Left ventricle myocardium inferior (tissue), 1 donor: ENCODE data around the gene STARD9. TPM values are rescaled to one million over a fixed set of nuclear protein-coding genes. Genes with fewer than 3 reads are reported as not detected.
"Not testable (repeated sequence)": the region's sequence is repeated elsewhere in the genome, so short reads cannot be mapped to it uniquely, and the experiment has no call there.

Experiments
- DNase-seq: peaks from one replicate; pipeline ENCODE4 v3.0.0-alpha.2; 2020
- H3K27ac ChIP-seq: fragments of 200-600 bp; replicated peaks from 2 replicates; pipeline ENCODE4 v1.8.0; 2021
- H3K27me3 ChIP-seq: fragments of 200-600 bp; 2 replicates; pipeline ENCODE4 v1.8.0; 2021; ENCODE audit warnings: low read depth
- H3K36me3 ChIP-seq: fragments of 200-600 bp; 2 replicates; pipeline ENCODE4 v1.8.0; 2021
- H3K4me1 ChIP-seq: fragments of 200-600 bp; 2 replicates; pipeline ENCODE4 v1.8.0; 2021
- H3K4me3 ChIP-seq: fragments of 200-600 bp; 2 replicates; pipeline ENCODE4 v1.8.0; 2021; ENCODE audit warnings: mild to moderate bottlenecking, moderate library complexity
- H3K9me3 ChIP-seq: fragments of 200-600 bp; replicated peaks from 2 replicates; pipeline ENCODE4 v1.8.0; 2021
- intact Hi-C: fragments of 100-400 bp; cut with micrococcal nuclease; formaldehyde crosslinking; loops from one replicate; pipeline ENCODE4 v1.11.0; 2022
- total RNA-seq: library from RNA; stranded (reverse); fragmentation: NEBNext Ultra II Directional; extraction: Animal tissue kit (Norgen Biotek cat#: 25700); gene quantifications from one replicate; pipeline ENCODE4 v1.2.1, GENCODE V29; 2021
- TF ChIP-seq, protein P1 (sequence below): fragments of 200-600 bp; IDR thresholded peaks from 2 replicates; pipeline ENCODE4 v1.8.0; 2021; ENCODE audit warnings: antibody characterized with exemption, mild to moderate bottlenecking, borderline replicate concordance
- donor health status: DM: no; HTN: yes; CAD: no; lungs with severe emphysema.

STARD9 gene
- total RNA-seq, 1 donor from 2014 or later, result 4.9 TPM

DNA sequence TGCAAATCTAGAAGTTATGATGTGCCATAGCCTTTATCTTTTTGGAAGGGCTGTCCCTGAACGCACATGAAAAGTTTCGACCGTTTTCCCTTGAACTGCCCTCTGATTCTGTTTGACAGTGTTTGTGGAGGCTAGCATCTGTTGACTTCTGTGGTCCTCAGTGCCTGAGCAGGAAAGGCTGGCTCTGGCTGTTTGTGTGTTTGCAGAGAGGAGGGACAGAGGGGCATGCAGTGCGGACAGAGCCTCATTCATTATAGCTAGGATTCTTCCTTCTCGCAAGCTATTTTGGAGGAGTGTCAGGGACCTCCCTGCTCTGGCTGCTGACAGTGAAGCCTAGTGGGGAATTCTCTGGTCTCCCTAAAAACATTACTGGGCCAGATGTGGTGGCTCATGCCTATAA, 97.0 kb downstream of the STARD9 start:
- intact Hi-C loops, result no loop called here
- Histone ChIP-seq H3K4me1 (peaks cover under 1% of the 10 kb centered on the region), H3K27me3 (no peaks in the 10 kb centered on the region), H3K4me3 (no peak overlapping the region), H3K27ac (no peak overlapping the region), H3K36me3 (peaks cover 87% of the 10 kb centered on the region), H3K9me3 (no peaks in the 10 kb centered on the region)
- TF ChIP-seq, protein P1, sequence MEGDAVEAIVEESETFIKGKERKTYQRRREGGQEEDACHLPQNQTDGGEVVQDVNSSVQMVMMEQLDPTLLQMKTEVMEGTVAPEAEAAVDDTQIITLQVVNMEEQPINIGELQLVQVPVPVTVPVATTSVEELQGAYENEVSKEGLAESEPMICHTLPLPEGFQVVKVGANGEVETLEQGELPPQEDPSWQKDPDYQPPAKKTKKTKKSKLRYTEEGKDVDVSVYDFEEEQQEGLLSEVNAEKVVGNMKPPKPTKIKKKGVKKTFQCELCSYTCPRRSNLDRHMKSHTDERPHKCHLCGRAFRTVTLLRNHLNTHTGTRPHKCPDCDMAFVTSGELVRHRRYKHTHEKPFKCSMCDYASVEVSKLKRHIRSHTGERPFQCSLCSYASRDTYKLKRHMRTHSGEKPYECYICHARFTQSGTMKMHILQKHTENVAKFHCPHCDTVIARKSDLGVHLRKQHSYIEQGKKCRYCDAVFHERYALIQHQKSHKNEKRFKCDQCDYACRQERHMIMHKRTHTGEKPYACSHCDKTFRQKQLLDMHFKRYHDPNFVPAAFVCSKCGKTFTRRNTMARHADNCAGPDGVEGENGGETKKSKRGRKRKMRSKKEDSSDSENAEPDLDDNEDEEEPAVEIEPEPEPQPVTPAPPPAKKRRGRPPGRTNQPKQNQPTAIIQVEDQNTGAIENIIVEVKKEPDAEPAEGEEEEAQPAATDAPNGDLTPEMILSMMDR, result no peak
- no peak for DNase-seq

DNA sequence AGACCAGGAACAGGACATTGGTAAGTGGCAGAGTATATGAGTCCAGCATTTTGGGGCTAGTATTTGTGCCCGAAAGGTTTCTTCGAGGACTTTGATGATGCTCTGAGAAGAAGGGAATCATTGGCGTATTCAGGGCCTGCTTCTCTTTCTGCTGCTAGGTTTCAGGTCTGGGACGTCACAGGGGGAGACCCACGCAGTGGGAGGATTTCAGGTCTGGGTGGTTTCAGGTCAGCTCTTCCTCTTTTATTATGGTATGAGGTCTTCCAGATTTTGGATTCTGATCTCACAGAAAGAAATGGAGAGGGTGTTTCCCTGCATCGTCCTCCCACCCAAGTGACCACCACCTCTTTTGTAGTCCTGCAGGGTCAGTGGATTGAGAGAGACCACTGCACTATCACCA, 99.1 kb downstream of the STARD9 start:
- intact Hi-C loops, result no loop called here
- TF ChIP-seq, protein P1, result no peak
- Histone ChIP-seq H3K4me3 (no peak overlapping the region), H3K36me3 (peaks cover 90% of the 10 kb centered on the region), H3K4me1 (peaks cover 17% of the 10 kb centered on the region), H3K27me3 (no peaks in the 10 kb centered on the region), H3K27ac (no peak overlapping the region), H3K9me3 (no peaks in the 10 kb centered on the region)
- no peak for DNase-seq

DNA sequence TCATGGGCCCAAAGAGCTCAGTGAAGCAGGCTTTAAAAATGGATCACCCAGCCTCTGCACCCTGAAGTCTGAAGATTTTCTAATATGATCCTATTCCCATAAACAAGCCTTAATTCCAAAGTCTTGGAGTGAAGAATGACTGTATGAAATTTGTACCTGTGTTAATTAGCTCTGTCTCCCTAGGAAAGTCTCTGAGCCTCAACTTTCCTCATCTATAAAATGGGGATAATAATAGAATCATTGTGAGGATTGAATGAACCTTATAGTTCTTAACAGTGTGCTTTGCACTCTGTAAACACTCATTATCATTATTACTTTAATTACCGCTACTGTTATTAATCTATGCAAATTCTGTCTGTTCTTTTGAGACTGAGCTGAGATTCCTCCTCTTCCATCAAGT, 99.6 kb downstream of the STARD9 start:
- no peak overlapping the region for H3K4me3 ChIP-seq
- peaks cover 90% of the 10 kb centered on the region for H3K36me3 ChIP-seq
- no peak overlapping the region for H3K27ac ChIP-seq
- TF ChIP-seq, protein P1, result no peak
- intact Hi-C loops, result no loop called here
- DNase-seq, result no peak
- peaks cover 17% of the 10 kb centered on the region for H3K4me1 ChIP-seq
- H3K27me3 ChIP-seq, result no peaks in the 10 kb centered on the region
- H3K9me3 ChIP-seq, result no peaks in the 10 kb centered on the region

DNA sequence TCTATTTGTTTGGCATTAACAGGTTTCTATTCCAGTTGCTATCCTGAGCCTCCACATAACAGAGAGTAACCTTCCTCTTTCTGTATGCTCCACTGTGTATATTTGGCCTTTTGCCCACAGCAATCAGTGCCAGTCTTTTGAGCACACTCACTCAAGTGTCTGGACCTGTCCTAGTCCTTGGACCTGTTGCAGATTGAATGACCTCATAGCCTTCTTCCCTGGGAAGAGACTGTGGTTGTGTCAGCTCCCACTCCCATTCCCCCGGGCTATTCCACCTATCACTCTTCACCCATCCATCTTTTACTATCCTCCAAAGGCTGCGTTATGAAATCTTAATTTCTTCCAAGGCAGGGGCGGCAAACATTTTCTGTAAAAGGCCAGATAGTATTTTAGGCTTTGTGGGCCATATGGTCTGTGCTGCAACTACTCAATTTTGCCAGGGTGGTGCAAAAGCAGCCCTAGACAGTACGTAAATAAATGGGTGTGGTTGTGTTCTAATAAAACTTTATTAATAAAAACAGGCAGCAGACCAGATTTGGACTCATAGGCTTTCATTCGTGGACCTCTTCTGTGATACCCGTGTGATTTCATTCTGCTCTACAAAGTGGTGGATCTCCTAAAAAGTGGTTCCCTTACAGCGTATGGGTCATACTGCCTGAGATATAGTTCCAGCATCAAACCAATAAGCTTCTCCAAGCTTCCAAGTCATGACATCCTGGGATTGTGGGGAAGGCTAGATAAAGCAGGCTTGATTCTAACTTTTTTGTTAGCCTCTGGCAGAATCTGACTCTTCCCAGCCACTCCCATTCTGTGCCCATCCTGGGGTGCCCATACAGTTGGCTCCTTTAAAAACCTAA, 104.1 kb downstream of the STARD9 start:
- H3K27ac ChIP-seq, result peak overlapping the region; percentile 13
- no peak for DNase-seq
- TF ChIP-seq, protein P1, result no peak
- intact Hi-C loops, result no loop called here
- no peaks in the 10 kb centered on the region for H3K9me3 ChIP-seq
- peaks cover 30% of the 10 kb centered on the region for H3K4me1 ChIP-seq
- no peak overlapping the region for H3K4me3 ChIP-seq
- H3K27me3 ChIP-seq, result no peaks in the 10 kb centered on the region
- peaks cover 95% of the 10 kb centered on the region for H3K36me3 ChIP-seq

- H3K4me3 ChIP-seq, H3K9me3 ChIP-seq, intact Hi-C loops, DNase-seq, H3K27ac ChIP-seq, H3K27me3 ChIP-seq: not testable (repeated sequence)
- Histone ChIP-seq H3K4me1 (peaks cover 30% of the 10 kb centered on the region), H3K36me3 (peaks cover 95% of the 10 kb centered on the region)
These were observed 104.7 kb downstream of the STARD9 start for GRCh38 chr15:42680142-42680482.

DNA sequence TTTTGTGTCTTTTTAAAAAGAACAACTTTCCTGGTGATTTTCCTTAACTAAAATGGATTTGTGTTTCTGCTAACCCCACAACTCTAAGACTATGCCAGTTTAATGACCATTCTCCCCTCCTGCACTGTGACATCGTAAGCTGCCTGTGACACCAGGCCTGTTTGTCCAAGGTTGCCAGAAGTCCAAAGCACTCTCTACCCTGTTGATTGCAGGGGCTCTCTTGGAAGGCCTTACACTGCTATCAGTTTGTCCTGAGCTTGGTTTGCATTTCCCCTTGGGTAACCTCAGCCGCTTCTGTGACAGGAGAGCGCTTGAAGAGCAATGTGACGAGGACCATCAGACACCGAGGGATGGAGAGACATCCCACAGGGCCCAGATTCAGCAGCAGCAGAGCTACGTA, 105.7 kb downstream of the STARD9 start:
- H3K36me3 ChIP-seq, result peaks cover 95% of the 10 kb centered on the region
- no peak overlapping the region for H3K4me3 ChIP-seq
- TF ChIP-seq, protein P1, result no peak
- no peaks in the 10 kb centered on the region for H3K9me3 ChIP-seq
- H3K27me3 ChIP-seq, result no peaks in the 10 kb centered on the region
- peaks cover 30% of the 10 kb centered on the region for H3K4me1 ChIP-seq
- DNase-seq, result no peak
- intact Hi-C loops, result no loop called here
- H3K27ac ChIP-seq, result no peak overlapping the region
